HepG2 (cell line): Measurements from ENCODE around the gene GSTM1. TPM values are rescaled to one million over a fixed set of nuclear protein-coding genes. Genes with fewer than 3 reads are reported as not detected.

ENCODE experiments used
- ATAC-seq: fragments of 200-7000 bp; cut with Tn5 transposase; 3 replicates; pipeline ENCODE4 v1.9.1; 2020; ENCODE audit warnings: mild to moderate bottlenecking, moderate library complexity
- BruUV-seq: library from RNA; stranded (reverse); fragments of 400-500 nt; replicated peaks from 2 replicates; lab custom pipeline; 2021; lab: Mats Ljungman, UMichigan
- CTCF ChIA-PET: fragments of 300-600 bp; formaldehyde crosslinking; extraction: SDS; loops from one replicate; lab custom pipeline; 2021; ENCODE audit warnings: low total read pairs, inconsistent platforms, low intra/inter-chr PET ratio; lab: Yijun Ruan, JAX
- POLR2A ChIA-PET: fragments of 350-600 bp; sonication (Branson Sonifier 250); formaldehyde crosslinking; loops from one replicate; lab custom pipeline; 2020; ENCODE audit warnings: antibody characterized with exemption, inconsistent platforms; lab: Yijun Ruan, JAX
- DNase-seq: peaks from one replicate; pipeline ENCODE4 v3.0.0-alpha.2; 2015; ENCODE audit warnings: low spot score
- FAIRE-seq: peaks from 3 replicates; lab custom pipeline; 2011; peaks lifted over from hg19 to GRCh38; lab: Jason Lieb, UNC
- H2AFZ ChIP-seq: one replicate; pipeline ENCODE4 v1.6.1; 2011; ENCODE audit warnings: low read length, inconsistent platforms
- H3K27ac ChIP-seq: fragments of 300-600 bp; 3 replicates; pipeline ENCODE4 v1.8.0; 2011; ENCODE audit warnings: mixed run types, mild to moderate bottlenecking, mixed read lengths, low read length, inconsistent platforms; ENCODE audit not compliant: insufficient read depth; ENCODE audit errors: extremely low read length
- H3K27me3 ChIP-seq, 2 experiments: fragments of 200-600 bp in 1 of 2; 2 replicates in 1 of 2; 3 replicates in 1 of 2; pipeline versions ENCODE4 v1.6.0 to v1.8.0; 2011; ENCODE audit warnings: low read length in 2 of 2, mild to moderate bottlenecking in 2 of 2, moderate library complexity in 2 of 2, inconsistent platforms in 1 of 2; ENCODE audit not compliant: insufficient read depth in 2 of 2, control insufficient read depth in 1 of 2
- H3K36me3 ChIP-seq, 2 experiments: fragments of 200-600 bp in 1 of 2; replicated peaks in 1 of 2; 2 replicates in 1 of 2; 3 replicates in 1 of 2; pipeline versions ENCODE4 v1.5.1 to v1.8.0; 2011; ENCODE audit warnings: low read length in 2 of 2, inconsistent platforms in 1 of 2; ENCODE audit not compliant: insufficient read depth in 2 of 2, control insufficient read depth in 1 of 2
- H3K4me1 ChIP-seq: 2 replicates; pipeline ENCODE4 v1.5.1; 2012; ENCODE audit warnings: low read length, inconsistent platforms; ENCODE audit not compliant: insufficient read depth
- H3K4me2 ChIP-seq: 2 replicates; pipeline ENCODE4 v1.6.0; 2011; ENCODE audit warnings: low read depth, low read length, inconsistent platforms
- H3K4me3 ChIP-seq, 3 experiments: fragments of 200-600 bp in 1 of 3; sonication (generic), shearing (Covaris generic) in 1 of 3; replicated peaks in 1 of 3; 2 replicates each; pipeline ENCODE4 v1.5.1; 2011 to 2016; ENCODE audit warnings: low read length in 3 of 3, inconsistent platforms in 2 of 3, low read depth in 2 of 3, mild to moderate bottlenecking in 2 of 3, control low read depth in 1 of 3, mixed read lengths in 1 of 3; ENCODE audit not compliant: insufficient read depth in 1 of 3
- H3K79me2 ChIP-seq: one replicate; pipeline ENCODE4 v1.6.1; 2011; ENCODE audit warnings: low read length, inconsistent platforms; ENCODE audit not compliant: insufficient read depth
- H3K9ac ChIP-seq: 2 replicates; pipeline ENCODE4 v1.6.0; 2011; ENCODE audit warnings: mild to moderate bottlenecking, low read depth, low read length, inconsistent platforms; ENCODE audit not compliant: insufficient read depth
- H3K9me3 ChIP-seq: 2 replicates; pipeline ENCODE4 v1.5.1; 2012; ENCODE audit warnings: mild to moderate bottlenecking, low read length
- H4K20me1 ChIP-seq: 2 replicates; pipeline ENCODE4 v1.6.0; 2011; ENCODE audit warnings: inconsistent platforms, mild to moderate bottlenecking, low read length, moderate library complexity; ENCODE audit not compliant: insufficient read depth
- BCL6 ChIP-seq: IDR thresholded peaks from 2 replicates; pipeline ENCODE4 v1.6.1; 2016; ENCODE audit warnings: missing genetic modification reagents, missing compliant biosample characterization
- DR1 ChIP-seq: sonication (generic); formaldehyde crosslinking; IDR thresholded peaks from 2 replicates; pipeline ENCODE4 v1.8.0; 2021; ENCODE audit warnings: mild to moderate bottlenecking, missing genetic modification reagents, inconsistent platforms
- ELF3 ChIP-seq: IDR thresholded peaks from 2 replicates; pipeline ENCODE4 v1.6.1; 2016; ENCODE audit warnings: missing genetic modification reagents, missing compliant biosample characterization
- HIVEP1 ChIP-seq: sonication (generic); formaldehyde crosslinking; IDR thresholded peaks from 2 replicates; pipeline ENCODE4 v1.4.0; 2020; ENCODE audit warnings: mild to moderate bottlenecking, missing genetic modification reagents
- HNRNPH1 ChIP-seq: fragments of 200-400 bp; formaldehyde crosslinking; optimal IDR thresholded peaks from 2 replicates; pipeline ENCODE3; 2017; ENCODE audit warnings: mild to moderate bottlenecking, low read depth, low read length
- MYNN ChIP-seq: sonication (generic); formaldehyde crosslinking; IDR thresholded peaks from 2 replicates; pipeline ENCODE4 v1.4.0; 2020; ENCODE audit warnings: mild to moderate bottlenecking, low read depth, missing genetic modification reagents
- NCOA1 ChIP-seq: sonication (generic); formaldehyde crosslinking; IDR thresholded peaks from 2 replicates; pipeline ENCODE4 v1.9.0; 2021; ENCODE audit warnings: missing genetic modification reagents
- SIX4 ChIP-seq: sonication (generic); formaldehyde crosslinking; IDR thresholded peaks from 2 replicates; pipeline ENCODE4 v1.4.0; 2020; ENCODE audit warnings: missing genetic modification reagents
- SP4 ChIP-seq: sonication (generic); formaldehyde crosslinking; IDR thresholded peaks from 2 replicates; pipeline ENCODE4 v1.8.1; 2023; ENCODE audit warnings: mild to moderate bottlenecking, missing genetic modification reagents
- ZNF260 ChIP-seq: sonication (generic); formaldehyde crosslinking; IDR thresholded peaks from 2 replicates; pipeline ENCODE4 v1.4.0; 2020; ENCODE audit warnings: missing genetic modification reagents, low read depth, mild to moderate bottlenecking, borderline replicate concordance
- ZNF354B ChIP-seq: sonication (generic); formaldehyde crosslinking; IDR thresholded peaks from 2 replicates; pipeline ENCODE4 v1.8.0; 2022; ENCODE audit warnings: mild to moderate bottlenecking, missing genetic modification reagents
- ZNF382 ChIP-seq: sonication (generic); formaldehyde crosslinking; IDR thresholded peaks from 2 replicates; pipeline ENCODE4 v1.5.0; 2020; ENCODE audit warnings: missing genetic modification reagents, mild to moderate bottlenecking, borderline replicate concordance
- ZNF773 ChIP-seq: sonication (generic); formaldehyde crosslinking; IDR thresholded peaks from 2 replicates; pipeline ENCODE4 v1.4.0; 2020; ENCODE audit warnings: missing genetic modification reagents, borderline replicate concordance
- WGBS: methylation state at CpG from one replicate; pipeline ENCODE4 v1.1.6; 2017; ENCODE audit warnings: low lambda C conversion rate; 5-methylcytosine and 5-hydroxymethylcytosine counted together
- in situ Hi-C: cut with HindIII; loops from 2 replicates; pipeline ENCODE4 v1.10.0; 2017; ENCODE audit warnings: low pct_unique_long_range_greater_than_20kb; ENCODE audit not compliant: extremely low pct_ligation_motif_present
- intact Hi-C: fragments of 100-400 bp; cut with micrococcal nuclease; formaldehyde crosslinking; loops from one replicate; pipeline ENCODE4 v1.10.0; 2022; ENCODE audit not compliant: unreplicated experiment
- polyA plus RNA-seq, 8 experiments: library from polyadenylated mRNA; depleted of rRNA in 3 of 8; stranded (reverse) in 7 of 8; unstranded in 1 of 8; fragments of >200 nt; fragmentation: Illumina TruSeq in 4 of 8; extraction: Trizol in 4 of 8; gene quantifications; 2 replicates each; pipeline versions ENCODE4 v1.2.1 to v1.2.3, GENCODE V29; 2011 to 2016; ENCODE audit warnings: low read depth in 4 of 8, missing spikeins in 1 of 8, mixed read lengths in 1 of 8; ENCODE audit not compliant: insufficient read depth in 1 of 8
- total RNA-seq, 5 experiments: library from RNA; depleted of rRNA; stranded (reverse); fragments of >200 nt; fragmentation: Illumina TruSeq; extraction: Trizol; gene quantifications; 2 replicates each; pipeline ENCODE4 v1.2.3, GENCODE V29; 2016; ENCODE audit warnings: low read depth in 1 of 5
- TF ChIP-seq, protein P1 (sequence below): sonication (generic); formaldehyde crosslinking; IDR thresholded peaks from 2 replicates; pipeline ENCODE4 v1.4.0; 2020; ENCODE audit warnings: missing genetic modification reagents
- TF ChIP-seq, protein P2 (sequence below): sonication (generic); formaldehyde crosslinking; IDR thresholded peaks from 2 replicates; pipeline ENCODE4 v1.5.0; 2020; ENCODE audit warnings: mild to moderate bottlenecking, missing genetic modification reagents

Gene GSTM1
- total and polyA plus RNA-seq, 2 of the 13 experiments (the other 11 are each of a cell fraction or from before 2014, with no cell fraction given) = 0.42 TPM; not detected in 1

DNA sequence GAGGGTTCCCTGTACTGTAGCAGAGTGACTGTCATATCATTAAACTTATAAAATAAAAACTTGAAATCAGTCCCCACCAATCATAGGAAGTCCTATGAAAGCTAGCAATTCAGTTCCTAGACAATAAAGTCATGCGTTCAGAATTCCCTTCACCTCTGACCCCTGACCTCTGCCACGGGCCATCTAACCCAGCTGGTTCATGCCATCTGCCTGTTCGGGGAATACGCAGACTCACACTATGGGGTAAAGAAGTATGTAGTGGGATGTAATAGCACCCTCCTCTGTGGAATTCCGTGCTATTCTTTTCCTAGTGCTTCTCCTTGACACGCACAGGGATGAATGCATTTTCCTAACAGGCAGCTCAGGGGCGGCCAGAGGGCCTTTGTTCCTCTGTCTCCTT lies 29.6 kb upstream of the GSTM1 start (continued):
- TF ChIP-seq SIX4 (CRISPR knock-in tag) (no peak), MYNN (CRISPR knock-in tag) (no peak), SP4 (CRISPR knock-in tag) (no peak), BCL6 (CRISPR knock-in tag) (no peak), HIVEP1 (CRISPR knock-in tag) (no peak), NCOA1 (no peak), HNRNPH1 (no peak), ELF3 (CRISPR knock-in tag) (no peak), ZNF382 (CRISPR knock-in tag) (no peak)
- TF ChIP-seq, protein P1, sequence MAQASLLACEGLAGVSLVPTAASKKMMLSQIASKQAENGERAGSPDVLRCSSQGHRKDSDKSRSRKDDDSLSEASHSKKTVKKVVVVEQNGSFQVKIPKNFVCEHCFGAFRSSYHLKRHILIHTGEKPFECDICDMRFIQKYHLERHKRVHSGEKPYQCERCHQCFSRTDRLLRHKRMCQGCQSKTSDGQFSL (CRISPR knock-in tag) = no peak
- TF ChIP-seq, protein P2, sequence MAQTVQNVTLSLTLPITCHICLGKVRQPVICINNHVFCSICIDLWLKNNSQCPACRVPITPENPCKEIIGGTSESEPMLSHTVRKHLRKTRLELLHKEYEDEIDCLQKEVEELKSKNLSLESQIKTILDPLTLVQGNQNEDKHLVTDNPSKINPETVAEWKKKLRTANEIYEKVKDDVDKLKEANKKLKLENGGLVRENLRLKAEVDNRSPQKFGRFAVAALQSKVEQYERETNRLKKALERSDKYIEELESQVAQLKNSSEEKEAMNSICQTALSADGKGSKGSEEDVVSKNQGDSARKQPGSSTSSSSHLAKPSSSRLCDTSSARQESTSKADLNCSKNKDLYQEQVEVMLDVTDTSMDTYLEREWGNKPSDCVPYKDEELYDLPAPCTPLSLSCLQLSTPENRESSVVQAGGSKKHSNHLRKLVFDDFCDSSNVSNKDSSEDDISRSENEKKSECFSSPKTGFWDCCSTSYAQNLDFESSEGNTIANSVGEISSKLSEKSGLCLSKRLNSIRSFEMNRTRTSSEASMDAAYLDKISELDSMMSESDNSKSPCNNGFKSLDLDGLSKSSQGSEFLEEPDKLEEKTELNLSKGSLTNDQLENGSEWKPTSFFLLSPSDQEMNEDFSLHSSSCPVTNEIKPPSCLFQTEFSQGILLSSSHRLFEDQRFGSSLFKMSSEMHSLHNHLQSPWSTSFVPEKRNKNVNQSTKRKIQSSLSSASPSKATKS = no peak

DNA sequence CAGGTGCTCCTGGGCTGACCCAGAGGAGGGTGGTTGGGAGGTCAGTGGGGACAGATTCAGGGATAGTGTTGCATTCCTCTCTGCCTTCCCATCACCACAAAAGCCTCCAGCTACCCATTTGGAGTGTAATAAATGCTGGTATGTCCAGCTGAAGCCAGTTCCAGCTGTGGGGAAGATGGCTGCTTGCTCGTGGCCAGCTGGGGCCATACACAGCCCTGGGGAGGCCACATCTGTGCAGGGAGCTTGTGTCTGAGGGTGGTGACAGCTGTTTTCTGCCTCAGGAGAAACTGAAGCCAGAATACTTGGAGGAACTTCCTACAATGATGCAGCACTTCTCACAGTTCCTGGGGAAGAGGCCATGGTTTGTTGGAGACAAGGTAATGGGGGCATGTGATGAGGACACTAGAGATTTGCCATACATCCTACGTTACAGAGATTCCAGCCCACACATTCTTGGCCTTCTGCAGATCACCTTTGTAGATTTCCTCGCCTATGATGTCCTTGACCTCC lies 29.0 kb upstream of the GSTM1 start:
- in situ Hi-C loops = no loop called here
- Histone ChIP-seq H3K27ac (no peak overlapping the region), H3K27me3 (0 out of 5 replicates have a peak, but pooled peaks cover 0 to 4% of the 10 kb centered on the region in 2 experiments), H3K9me3 (no peaks in the 10 kb centered on the region), H3K9ac (no peak overlapping the region), H3K4me2 (no peak overlapping the region), H3K4me3 (no peak overlapping the region), H3K4me1 (peaks cover 35% of the 10 kb centered on the region), H2AFZ (no peak overlapping the region), H3K36me3 (no peaks in the 10 kb centered on the region; a peak in 2 of 5 replicates), H4K20me1 (no peaks in the 10 kb centered on the region), H3K79me2 (no peaks in the 10 kb centered on the region)
- BruUV-seq = no TSS peak
- no peak for DNase-seq
- ChIA-PET CTCF (no interaction called here), POLR2A (no interaction called here)
- intact Hi-C loops = loop anchor here (5.0 kb wide), 1 partner anchor 114 kb away; no protein-coding TSS in a partner anchor
- TF ChIP-seq DR1 (CRISPR knock-in tag) (no peak), ZNF354B (CRISPR knock-in tag) (no peak), ZNF260 (CRISPR knock-in tag) (no peak), ZNF773 (CRISPR knock-in tag) (no peak)
- no peak for ATAC-seq
- FAIRE-seq = no peak
- 59% methylated on average over 3 of the region's 3 CpGs for WGBS
